Neuronal stem cell (in vitro differentiated cells): ENCODE data around the gene NFIB.
A peak's percentile ranks its signal among the peaks of the same experiment; 100 is the strongest.

Experiments used
- DNase-seq: peaks from one replicate; pipeline ENCODE4 v3.0.0-alpha.2; 2013; ENCODE audit warnings: low spot score
- H2AFZ ChIP-seq: one replicate; pipeline ENCODE4 v1.6.1; 2013; ENCODE audit warnings: mild to moderate bottlenecking, low read length, inconsistent platforms
- H2AK5ac ChIP-seq: 2 replicates; pipeline ENCODE4 v1.6.1; 2013; ENCODE audit warnings: low read depth, mild to moderate bottlenecking, inconsistent platforms, low read length, moderate library complexity, mixed read lengths
- H2BK120ac ChIP-seq: 2 replicates; pipeline ENCODE4 v1.6.1; 2013; ENCODE audit warnings: low read depth, mild to moderate bottlenecking, inconsistent platforms, low read length, moderate library complexity, mixed read lengths
- H2BK12ac ChIP-seq: one replicate; pipeline ENCODE4 v1.6.1; 2013; ENCODE audit warnings: low read length, inconsistent platforms
- H2BK15ac ChIP-seq: 2 replicates; pipeline ENCODE4 v1.6.1; 2013; ENCODE audit warnings: mild to moderate bottlenecking, low read length, inconsistent platforms, mixed read lengths
- H2BK5ac ChIP-seq: one replicate; pipeline ENCODE4 v1.6.1; 2013; ENCODE audit warnings: inconsistent platforms, mild to moderate bottlenecking, low read length, moderate library complexity
- H3K14ac ChIP-seq: one replicate; pipeline ENCODE4 v1.6.1; 2013; ENCODE audit warnings: low read length, inconsistent platforms
- H3K18ac ChIP-seq: 2 replicates; pipeline ENCODE4 v1.6.1; 2013; ENCODE audit warnings: low read length, inconsistent platforms
- H3K23ac ChIP-seq: 2 replicates; pipeline ENCODE4 v1.6.1; 2013; ENCODE audit warnings: low read depth, mild to moderate bottlenecking, mixed read lengths, low read length, inconsistent platforms; ENCODE audit not compliant: poor library complexity
- H3K27ac ChIP-seq: replicated peaks from 3 replicates; pipeline ENCODE4 v1.5.1; 2013; ENCODE audit warnings: low read length, inconsistent platforms
- H3K27me3 ChIP-seq, 3 experiments: 2 replicates each; pipeline ENCODE4 v1.6.1; 2013; ENCODE audit warnings: low read length in 3 of 3, mild to moderate bottlenecking in 2 of 3, inconsistent platforms in 1 of 3, low read depth in 1 of 3, mixed read lengths in 1 of 3, moderate library complexity in 1 of 3; ENCODE audit not compliant: control insufficient read depth in 3 of 3, insufficient read depth in 3 of 3
- H3K36me3 ChIP-seq, 2 donors: replicated peaks in 1 of 2; 2 replicates each; pipeline ENCODE4 v1.6.1; 2013; ENCODE audit warnings: low read length in 2 of 2; ENCODE audit not compliant: control insufficient read depth in 2 of 2, insufficient read depth in 2 of 2
- H3K4ac ChIP-seq: 2 replicates; pipeline ENCODE4 v1.6.1; 2013; ENCODE audit warnings: inconsistent platforms, mild to moderate bottlenecking, low read length, moderate library complexity
- H3K4me1 ChIP-seq, 2 donors: 1 replicate in 1 of 2; 2 replicates in 1 of 2; pipeline ENCODE4 v1.6.1; 2013; ENCODE audit warnings: low read length in 2 of 2, low read depth in 1 of 2; ENCODE audit not compliant: control insufficient read depth in 2 of 2, insufficient read depth in 1 of 2
- H3K4me2 ChIP-seq: one replicate; pipeline ENCODE4 v1.6.1; 2013; ENCODE audit warnings: mild to moderate bottlenecking, low read length, inconsistent platforms; ENCODE audit not compliant: insufficient read depth, poor library complexity, severe bottlenecking
- H3K4me3 ChIP-seq, 2 donors: 2 replicates each; pipeline ENCODE4 v1.5.1; 2013; ENCODE audit warnings: low read length in 2 of 2, mild to moderate bottlenecking in 2 of 2, inconsistent platforms in 1 of 2, moderate library complexity in 1 of 2
- H3K79me1 ChIP-seq: one replicate; pipeline ENCODE4 v1.6.1; 2013; ENCODE audit warnings: low read depth, mild to moderate bottlenecking, inconsistent platforms, low read length, moderate library complexity
- H3K9ac ChIP-seq: one replicate; pipeline ENCODE4 v1.6.1; 2013; ENCODE audit warnings: mild to moderate bottlenecking, low read depth, low read length, inconsistent platforms; ENCODE audit not compliant: poor library complexity
- H3K9me3 ChIP-seq, 2 donors: replicated peaks in 1 of 2; 2 replicates each; pipeline versions ENCODE3 to v1.6.1; 2013; ENCODE audit warnings: low read length in 2 of 2, mild to moderate bottlenecking in 2 of 2, inconsistent platforms in 1 of 2, low read depth in 1 of 2, mixed read lengths in 1 of 2, moderate library complexity in 1 of 2; ENCODE audit not compliant: control insufficient read depth in 2 of 2, insufficient read depth in 1 of 2
- H4K8ac ChIP-seq: one replicate; pipeline ENCODE4 v1.6.1; 2013; ENCODE audit warnings: low read depth, mild to moderate bottlenecking, inconsistent platforms, low read length, moderate library complexity
- H4K91ac ChIP-seq: one replicate; pipeline ENCODE4 v1.6.1; 2013; ENCODE audit warnings: low read length, low read depth, mild to moderate bottlenecking, inconsistent platforms; ENCODE audit not compliant: poor library complexity
- WGBS, 2 donors: extraction: QIAGEN DNeasy Blood & Tissue Kit; methylation state at CpG; one replicate each; pipeline ENCODE4 v1.1.7; 2013; ENCODE audit warnings: missing lambda C conversion rate in 2 of 2, mixed read lengths in 1 of 2; ENCODE audit not compliant: insufficient read length in 2 of 2, insufficient replicate concordance in 1 of 2; ENCODE audit errors: extremely low coverage in 2 of 2; 5-methylcytosine and 5-hydroxymethylcytosine counted together

The NFIB gene

DNA sequence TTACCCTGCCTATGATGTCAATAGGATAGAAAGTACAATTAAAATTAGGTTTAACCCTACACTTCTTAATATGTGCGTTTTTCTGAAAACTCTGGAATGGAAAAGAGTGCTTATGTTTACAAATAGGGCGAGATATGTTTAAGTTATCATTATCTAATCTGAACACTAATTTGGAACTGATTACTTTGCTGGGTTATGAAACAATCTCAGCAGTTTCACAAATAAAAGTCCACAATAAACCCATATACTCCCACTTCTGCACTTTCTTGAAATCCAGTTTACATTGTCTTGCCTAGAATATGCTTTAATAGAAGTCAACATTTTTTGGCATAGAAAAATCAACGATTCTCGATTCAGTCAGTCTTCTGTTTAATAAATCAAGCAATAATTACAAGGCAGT lies 236.3 kb downstream of the NFIB start:
- Histone ChIP-seq H3K4ac (no peak overlapping the region), H3K36me3 (no peaks in the 10 kb centered on the region), H4K91ac (no peak overlapping the region), H3K18ac (no peak overlapping the region), H3K9me3 (no peaks in the 10 kb centered on the region), H2BK12ac (no peak overlapping the region), H3K27me3 (peaks cover 0 to 3% (median 0%) of the 10 kb centered on the region in 3 experiments), H3K27ac (no peak overlapping the region), H3K23ac (no peak overlapping the region), H4K8ac (no peak overlapping the region), H3K9ac (no peak overlapping the region), H2BK15ac (no peak overlapping the region), H3K4me3 (no peak overlapping the region), H2AFZ (no peak overlapping the region), H2AK5ac (no peak overlapping the region), H3K4me1 (peaks cover 7 to 18% of the 10 kb centered on the region in 2 donors), H3K79me1 (no peaks in the 10 kb centered on the region), H3K14ac (no peak overlapping the region), H2BK5ac (no peak overlapping the region), H2BK120ac (no peak overlapping the region), H3K4me2 (no peak overlapping the region)
- no CpG with 5 or more reads among the region's 4 CpGs for WGBS, 2 donors
- DNase-seq = no peak

DNA sequence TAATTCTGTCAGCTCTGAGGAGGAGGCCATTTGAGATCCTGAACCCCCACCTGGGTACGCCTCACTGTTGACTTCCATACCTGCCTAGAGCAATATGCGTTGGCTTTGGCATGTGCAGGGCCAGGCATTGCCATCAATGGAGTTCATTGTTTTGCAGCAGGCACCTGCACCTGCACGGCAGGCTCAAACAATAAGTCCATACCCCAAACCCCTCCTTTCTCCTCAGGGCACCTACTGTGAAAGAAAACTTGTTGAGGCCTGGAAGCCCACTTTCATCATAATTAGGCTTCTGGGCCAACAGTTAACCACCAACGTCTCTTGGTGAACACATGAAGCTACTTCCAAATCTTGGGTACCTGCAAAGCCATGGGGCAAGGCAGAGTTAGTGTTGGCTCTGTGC lies 238.7 kb downstream of the NFIB start:
- WGBS, 2 donors = no CpG with 5 or more reads among the region's 4 CpGs
- Histone ChIP-seq H3K9me3 (no peaks in the 10 kb centered on the region), H4K91ac (no peak overlapping the region), H3K27me3 (peaks cover 0 to 3% (median 0%) of the 10 kb centered on the region in 3 experiments), H3K23ac (no peak overlapping the region), H3K9ac (no peak overlapping the region), H3K18ac (peak overlapping the region; percentile 33), H3K14ac (no peak overlapping the region), H3K4me1 (peaks cover 0 to 5% of the 10 kb centered on the region in 2 donors), H3K79me1 (no peaks in the 10 kb centered on the region), H2AK5ac (no peak overlapping the region), H3K4me2 (no peak overlapping the region), H2BK120ac (no peak overlapping the region), H4K8ac (no peak overlapping the region), H2BK15ac (no peak overlapping the region), H3K36me3 (no peaks in the 10 kb centered on the region), H2BK12ac (no peak overlapping the region), H3K4me3 (no peak overlapping the region), H2AFZ (no peak overlapping the region), H2BK5ac (no peak overlapping the region), H3K4ac (no peak overlapping the region), H3K27ac (no peak overlapping the region)
- DNase-seq = no peak

DNA sequence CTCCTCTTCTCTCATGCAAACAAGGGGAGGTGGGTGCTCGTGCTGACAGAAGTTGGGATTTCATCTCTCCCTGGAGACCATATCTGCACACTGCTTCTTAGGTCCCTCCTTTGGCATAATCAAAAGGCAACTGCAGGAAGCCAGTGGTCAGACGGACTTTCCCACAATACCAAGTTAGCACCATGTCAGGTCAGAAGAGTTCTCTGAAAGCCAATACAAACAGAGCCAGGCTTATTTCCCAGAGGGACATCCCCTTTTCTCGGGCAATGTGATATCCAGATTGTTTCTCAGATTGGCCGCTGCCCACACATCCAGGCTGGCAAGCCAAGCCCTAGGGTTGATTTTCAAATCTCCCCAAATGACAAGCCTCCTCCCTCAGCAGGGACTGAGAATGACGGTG lies 241.1 kb downstream of the NFIB start:
- no peak overlapping the region for H3K4me3 ChIP-seq
- no peak overlapping the region for H3K9ac ChIP-seq
- WGBS, 2 donors = no CpG with 5 or more reads among the region's 5 CpGs
- no peak overlapping the region for H4K91ac ChIP-seq
- no peak overlapping the region for H2BK5ac ChIP-seq
- no peaks in the 10 kb centered on the region for H3K79me1 ChIP-seq
- H3K36me3 ChIP-seq = no peaks in the 10 kb centered on the region
- no peak overlapping the region for H2AFZ ChIP-seq
- H3K4ac ChIP-seq = no peak overlapping the region
- no peak overlapping the region for H2AK5ac ChIP-seq
- no peaks in the 10 kb centered on the region for H3K9me3 ChIP-seq
- no peak overlapping the region for H3K27ac ChIP-seq
- no peak overlapping the region for H2BK12ac ChIP-seq
- no peak overlapping the region for H3K4me2 ChIP-seq
- no peak for DNase-seq
- H3K14ac ChIP-seq = no peak overlapping the region
- H3K4me1 ChIP-seq = peaks cover 0 to 2% of the 10 kb centered on the region in 2 donors
- no peak overlapping the region for H2BK120ac ChIP-seq
- H4K8ac ChIP-seq = no peak overlapping the region
- no peaks in the 10 kb centered on the region for H3K27me3 ChIP-seq
- no peak overlapping the region for H3K18ac ChIP-seq
- H2BK15ac ChIP-seq = no peak overlapping the region
- no peak overlapping the region for H3K23ac ChIP-seq

DNA sequence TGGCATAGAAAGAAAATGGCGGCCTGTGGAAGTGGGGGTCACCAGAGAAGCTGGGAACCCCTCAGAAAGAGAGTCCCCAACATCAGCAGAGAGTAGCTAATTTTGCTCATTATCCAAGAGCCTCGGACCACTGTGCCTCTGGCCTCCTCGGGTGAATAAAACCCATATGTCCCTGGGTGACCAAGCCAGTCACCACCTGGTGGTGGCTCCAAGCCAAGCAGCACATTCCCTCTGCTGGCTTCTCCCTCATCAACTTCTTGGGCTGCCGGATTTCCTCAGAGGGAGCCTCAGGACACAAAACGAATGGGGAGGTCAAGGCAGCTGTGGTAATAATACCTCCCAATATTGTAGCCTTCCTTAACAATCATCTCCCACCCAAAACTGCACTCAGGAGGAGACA lies 242.5 kb downstream of the NFIB start:
- no peak overlapping the region for H2BK12ac ChIP-seq
- no peak for DNase-seq
- no peak overlapping the region for H3K4me2 ChIP-seq
- H4K91ac ChIP-seq = no peak overlapping the region
- H4K8ac ChIP-seq = no peak overlapping the region
- no peak overlapping the region for H2BK120ac ChIP-seq
- H3K4ac ChIP-seq = no peak overlapping the region
- H3K4me1 ChIP-seq = peaks cover 0 to 2% of the 10 kb centered on the region in 2 donors
- WGBS, 2 donors = no CpG with 5 or more reads among the region's 5 CpGs
- no peak overlapping the region for H2BK15ac ChIP-seq
- H3K4me3 ChIP-seq = no peak overlapping the region
- no peak overlapping the region for H3K18ac ChIP-seq
- H3K27me3 ChIP-seq = no peaks in the 10 kb centered on the region
- no peaks in the 10 kb centered on the region for H3K9me3 ChIP-seq
- H3K23ac ChIP-seq = no peak overlapping the region
- H3K36me3 ChIP-seq = no peaks in the 10 kb centered on the region
- H3K9ac ChIP-seq = no peak overlapping the region
- H2AFZ ChIP-seq = no peak overlapping the region
- no peak overlapping the region for H3K27ac ChIP-seq
- H3K14ac ChIP-seq = no peak overlapping the region
- no peak overlapping the region for H2BK5ac ChIP-seq
- no peak overlapping the region for H2AK5ac ChIP-seq
- no peaks in the 10 kb centered on the region for H3K79me1 ChIP-seq
